Endodermal cell (in vitro differentiated cells): ENCODE measurements around the gene SBF2. TPM values are rescaled to one million over a fixed set of nuclear protein-coding genes. Genes with fewer than 3 reads are reported as not detected.

Source experiments
- DNase-seq: peaks from one replicate; pipeline ENCODE4 v3.0.0-alpha.2; 2017
- H3K27ac ChIP-seq: 2 replicates; pipeline ENCODE4 v1.5.1; 2013; ENCODE audit warnings: mild to moderate bottlenecking, low read depth, low read length, moderate library complexity
- H3K27me3 ChIP-seq: 2 replicates; pipeline ENCODE4 v1.6.1; 2013; ENCODE audit warnings: mild to moderate bottlenecking, low read length, moderate library complexity; ENCODE audit not compliant: insufficient read depth, control insufficient read depth, poor library complexity, severe bottlenecking
- H3K36me3 ChIP-seq: 2 replicates; pipeline ENCODE4 v1.7.0; 2013; ENCODE audit warnings: mild to moderate bottlenecking, low read length, moderate library complexity; ENCODE audit not compliant: control insufficient read depth, insufficient read depth
- H3K4me1 ChIP-seq: one replicate; pipeline ENCODE4 v1.7.0; 2013; ENCODE audit warnings: low read length; ENCODE audit not compliant: control insufficient read depth, insufficient read depth
- H3K4me3 ChIP-seq: 2 replicates; pipeline ENCODE4 v1.5.1; 2013; ENCODE audit warnings: mild to moderate bottlenecking, low read length, moderate library complexity
- H3K9ac ChIP-seq: 2 replicates; pipeline ENCODE4 v1.6.1; 2013; ENCODE audit warnings: mild to moderate bottlenecking, low read length, moderate library complexity; ENCODE audit not compliant: poor library complexity, severe bottlenecking; ENCODE audit errors: extremely low read depth
- H3K9me3 ChIP-seq: 2 replicates; pipeline ENCODE4 v1.6.1; 2013; ENCODE audit warnings: mild to moderate bottlenecking, low read length, moderate library complexity; ENCODE audit not compliant: control insufficient read depth
- H3K27ac Mint-ChIP-seq: 2 replicates; pipeline ENCODE4 v1.8.0; 2020; ENCODE audit warnings: mixed read lengths
- H3K27me3 Mint-ChIP-seq: 2 replicates; pipeline ENCODE4 v1.8.0; 2021; ENCODE audit warnings: mild to moderate bottlenecking, mixed read lengths; ENCODE audit not compliant: insufficient read depth
- H3K36me3 Mint-ChIP-seq: 2 replicates; pipeline ENCODE4 v1.8.0; 2020; ENCODE audit warnings: low read depth, mixed read lengths
- H3K4me1 Mint-ChIP-seq: 2 replicates; pipeline ENCODE4 v1.8.0; 2020; ENCODE audit warnings: mixed read lengths
- H3K4me3 Mint-ChIP-seq: 2 replicates; pipeline ENCODE4 v1.8.0; 2020; ENCODE audit warnings: mild to moderate bottlenecking, moderate library complexity, mixed read lengths
- H3K9me3 Mint-ChIP-seq: 2 replicates; pipeline ENCODE4 v1.8.0; 2020; ENCODE audit warnings: mild to moderate bottlenecking, mixed read lengths
- WGBS, 2 experiments: methylation state at CpG; one replicate each; pipeline versions ENCODE4 v1.1.5 to v1.1.7; 2013; ENCODE audit warnings: missing lambda C conversion rate in 2 of 2, mixed read lengths in 1 of 2; ENCODE audit not compliant: insufficient coverage in 1 of 2, insufficient read length in 1 of 2; 5-methylcytosine and 5-hydroxymethylcytosine counted together
- total RNA-seq, 2 donors: library from RNA; stranded (reverse); fragmentation: NEBNext Ultra II Directional in 1 of 2; extraction: Animal tissue kit (Norgen Biotek cat#: 25700) in 1 of 2; gene quantifications; 2 replicates in 1 of 2; 3 replicates in 1 of 2; pipeline ENCODE4 v1.2.1, GENCODE V29; 2021
- TF ChIP-seq, protein P1 (sequence below): fragments of 200-600 bp; sonication (generic); conservative IDR thresholded peaks from 2 replicates; pipeline ENCODE4 v1.5.0; 2021; ENCODE audit warnings: antibody characterized with exemption, mild to moderate bottlenecking

The SBF2 gene
- total RNA-seq, 2 donors from 2014 or later, result 27.1 to 32.5 TPM

DNA sequence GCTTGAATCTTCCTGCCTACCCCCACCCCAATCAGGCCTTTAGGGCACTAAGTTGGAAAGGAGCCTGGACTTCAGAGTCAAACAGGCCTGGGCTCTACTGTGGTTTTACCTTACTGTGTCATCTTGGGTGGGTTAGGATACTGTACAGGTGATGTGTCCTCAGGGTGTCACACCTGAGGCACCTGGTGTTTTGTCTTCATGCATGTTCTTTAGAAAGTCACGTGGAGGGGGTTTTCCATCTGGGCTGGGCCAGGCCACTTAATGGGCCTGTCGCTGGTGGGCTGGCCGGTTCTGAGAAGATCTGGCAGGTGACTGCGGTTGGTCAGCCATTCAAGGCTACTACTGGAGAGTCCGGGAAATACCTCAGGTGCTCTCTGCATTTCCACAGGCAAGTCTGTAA lies 537.6 kb downstream of the SBF2 start:
- H3K27me3 ChIP-seq, result no peaks in the 10 kb centered on the region
- peaks cover 14% of the 10 kb centered on the region for H3K36me3 ChIP-seq
- H3K4me1 ChIP-seq, result no peaks in the 10 kb centered on the region
- 95 to 100% methylated on average over 5 of the region's 5 CpGs for WGBS, 2 experiments
- DNase-seq, result no peak
- Mint-ChIP-seq H3K27ac (no peak overlapping the region), H3K4me1 (peaks cover 9% of the 10 kb centered on the region), H3K4me3 (no peak overlapping the region), H3K27me3 (no peaks in the 10 kb centered on the region), H3K36me3 (peaks cover 15% of the 10 kb centered on the region), H3K9me3 (no peaks in the 10 kb centered on the region)
- H3K27ac ChIP-seq, result no peak overlapping the region
- no peak overlapping the region for H3K4me3 ChIP-seq
- H3K9ac ChIP-seq, result no peak overlapping the region
- H3K9me3 ChIP-seq, result no peaks in the 10 kb centered on the region
- TF ChIP-seq, protein P1, sequence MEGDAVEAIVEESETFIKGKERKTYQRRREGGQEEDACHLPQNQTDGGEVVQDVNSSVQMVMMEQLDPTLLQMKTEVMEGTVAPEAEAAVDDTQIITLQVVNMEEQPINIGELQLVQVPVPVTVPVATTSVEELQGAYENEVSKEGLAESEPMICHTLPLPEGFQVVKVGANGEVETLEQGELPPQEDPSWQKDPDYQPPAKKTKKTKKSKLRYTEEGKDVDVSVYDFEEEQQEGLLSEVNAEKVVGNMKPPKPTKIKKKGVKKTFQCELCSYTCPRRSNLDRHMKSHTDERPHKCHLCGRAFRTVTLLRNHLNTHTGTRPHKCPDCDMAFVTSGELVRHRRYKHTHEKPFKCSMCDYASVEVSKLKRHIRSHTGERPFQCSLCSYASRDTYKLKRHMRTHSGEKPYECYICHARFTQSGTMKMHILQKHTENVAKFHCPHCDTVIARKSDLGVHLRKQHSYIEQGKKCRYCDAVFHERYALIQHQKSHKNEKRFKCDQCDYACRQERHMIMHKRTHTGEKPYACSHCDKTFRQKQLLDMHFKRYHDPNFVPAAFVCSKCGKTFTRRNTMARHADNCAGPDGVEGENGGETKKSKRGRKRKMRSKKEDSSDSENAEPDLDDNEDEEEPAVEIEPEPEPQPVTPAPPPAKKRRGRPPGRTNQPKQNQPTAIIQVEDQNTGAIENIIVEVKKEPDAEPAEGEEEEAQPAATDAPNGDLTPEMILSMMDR, result no peak

DNA sequence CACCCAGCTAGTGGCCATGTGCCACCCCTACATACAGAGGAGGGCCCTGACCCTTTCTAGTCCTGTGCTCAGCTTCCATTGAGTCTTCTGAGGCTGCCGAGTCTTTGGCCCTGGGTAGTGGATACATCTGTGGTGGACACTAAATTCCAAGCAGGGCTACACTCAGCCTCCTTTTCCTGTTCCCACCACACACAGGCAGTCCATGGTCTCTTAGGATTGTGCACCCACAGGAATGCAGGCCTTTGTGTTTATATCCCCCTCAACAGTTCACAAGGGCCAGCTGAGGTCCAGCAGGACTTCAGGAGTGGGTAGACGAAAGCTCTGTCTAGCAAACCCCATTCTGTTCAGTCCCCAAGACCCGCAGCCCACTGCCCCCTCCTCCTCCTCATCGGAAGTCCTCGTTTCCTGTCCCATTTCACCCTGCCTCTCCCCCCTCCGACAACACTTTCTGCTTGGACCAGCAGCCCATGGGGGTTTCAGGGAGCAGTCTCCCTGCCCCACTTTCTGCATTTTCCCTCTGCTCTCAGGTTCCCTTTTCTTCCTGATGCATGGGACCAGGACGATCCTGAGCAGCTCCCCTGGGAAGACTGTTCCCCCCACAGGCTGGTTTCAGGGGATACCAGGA lies 538.3 kb downstream of the SBF2 start:
- TF ChIP-seq, protein P1, result no peak
- H3K9me3 ChIP-seq, result no peaks in the 10 kb centered on the region

GRCh38 chr11:9754010-9754471 lies 540.0 kb downstream of the SBF2 start:
- H3K9ac ChIP-seq, result no peak overlapping the region
- Mint-ChIP-seq H3K27ac (no peak overlapping the region), H3K36me3 (peaks cover 32% of the 10 kb centered on the region), H3K4me1 (peaks cover 10% of the 10 kb centered on the region), H3K9me3 (no peaks in the 10 kb centered on the region), H3K27me3 (no peaks in the 10 kb centered on the region), H3K4me3 (no peak overlapping the region)
- peaks cover 32% of the 10 kb centered on the region for H3K36me3 ChIP-seq
- no peaks in the 10 kb centered on the region for H3K9me3 ChIP-seq
- H3K27me3 ChIP-seq, result no peaks in the 10 kb centered on the region
- H3K4me1 ChIP-seq, result no peaks in the 10 kb centered on the region
- H3K4me3 ChIP-seq, result no peak overlapping the region
- no peak overlapping the region for H3K27ac ChIP-seq
- WGBS, 2 experiments, result 93 to 100% methylated on average over 2 to 3 of the region's 3 CpGs
- TF ChIP-seq, protein P1, result no peak
- DNase-seq, result no peak

More for the DNA sequence above, 538.3 kb downstream of the SBF2 start:
- Mint-ChIP-seq H3K27ac (peak overlapping the region; percentile 4), H3K4me3 (no peak overlapping the region), H3K36me3 (peaks cover 21% of the 10 kb centered on the region), H3K9me3 (no peaks in the 10 kb centered on the region), H3K4me1 (peaks cover 9% of the 10 kb centered on the region), H3K27me3 (no peaks in the 10 kb centered on the region)
- 86 to 89% methylated on average over 5 to 7 of the region's 7 CpGs for WGBS, 2 experiments
- Histone ChIP-seq H3K27ac (no peak overlapping the region), H3K36me3 (peaks cover 21% of the 10 kb centered on the region), H3K9ac (no peak overlapping the region), H3K4me1 (no peaks in the 10 kb centered on the region), H3K27me3 (no peaks in the 10 kb centered on the region), H3K4me3 (no peak overlapping the region)
- no peak for DNase-seq
